ENCODE results near the gene TOR1AIP2.

The TOR1AIP2 gene

DNA sequence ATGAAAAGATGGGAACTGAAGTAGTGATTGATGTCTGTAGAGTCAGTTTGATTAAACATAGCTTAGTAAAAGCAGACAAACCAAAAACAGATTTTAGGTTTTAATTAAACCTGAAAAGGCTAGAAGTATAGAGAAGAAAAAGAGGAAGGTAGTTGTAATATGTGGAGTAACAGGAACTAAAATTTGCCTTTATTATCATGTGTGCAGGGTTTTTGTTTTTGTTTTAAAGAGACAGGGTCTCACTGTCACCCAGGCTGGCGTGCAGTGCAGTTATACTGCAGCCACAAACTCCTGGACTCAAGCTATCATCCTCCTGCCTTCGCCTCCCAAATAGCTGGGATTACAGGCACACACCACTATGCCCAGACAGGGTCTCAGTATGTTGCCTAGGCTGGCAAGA, 10.5 kb upstream of the TOR1AIP2 start:
- no peak overlapping the region for H3K4me3 ChIP-seq
- H3K27ac ChIP-seq, result no peak overlapping the region
- no peak for DNase-seq (ENCODE audit: low spot score)
- TF ChIP-seq, protein P1, sequence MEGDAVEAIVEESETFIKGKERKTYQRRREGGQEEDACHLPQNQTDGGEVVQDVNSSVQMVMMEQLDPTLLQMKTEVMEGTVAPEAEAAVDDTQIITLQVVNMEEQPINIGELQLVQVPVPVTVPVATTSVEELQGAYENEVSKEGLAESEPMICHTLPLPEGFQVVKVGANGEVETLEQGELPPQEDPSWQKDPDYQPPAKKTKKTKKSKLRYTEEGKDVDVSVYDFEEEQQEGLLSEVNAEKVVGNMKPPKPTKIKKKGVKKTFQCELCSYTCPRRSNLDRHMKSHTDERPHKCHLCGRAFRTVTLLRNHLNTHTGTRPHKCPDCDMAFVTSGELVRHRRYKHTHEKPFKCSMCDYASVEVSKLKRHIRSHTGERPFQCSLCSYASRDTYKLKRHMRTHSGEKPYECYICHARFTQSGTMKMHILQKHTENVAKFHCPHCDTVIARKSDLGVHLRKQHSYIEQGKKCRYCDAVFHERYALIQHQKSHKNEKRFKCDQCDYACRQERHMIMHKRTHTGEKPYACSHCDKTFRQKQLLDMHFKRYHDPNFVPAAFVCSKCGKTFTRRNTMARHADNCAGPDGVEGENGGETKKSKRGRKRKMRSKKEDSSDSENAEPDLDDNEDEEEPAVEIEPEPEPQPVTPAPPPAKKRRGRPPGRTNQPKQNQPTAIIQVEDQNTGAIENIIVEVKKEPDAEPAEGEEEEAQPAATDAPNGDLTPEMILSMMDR (IDR thresholded peaks at IDR 0.05), result no peak

DNA sequence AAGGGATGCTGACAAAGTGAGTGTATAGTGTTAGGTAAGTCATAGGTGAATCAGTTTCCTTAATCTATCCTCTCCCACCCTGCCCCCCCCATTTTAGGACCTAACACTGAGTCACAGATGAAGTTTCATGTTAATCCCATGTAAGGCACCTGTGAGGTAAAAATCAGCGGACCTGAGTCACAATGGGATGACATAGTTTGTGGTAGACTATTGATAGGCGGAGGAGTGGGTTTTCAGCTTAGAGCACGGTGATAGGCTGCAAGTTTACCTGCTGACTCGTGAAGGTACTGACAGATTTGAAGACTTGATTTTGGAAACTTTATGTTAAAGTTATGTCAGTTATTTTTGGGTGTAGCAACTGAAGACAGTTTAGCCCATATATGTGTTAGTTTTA, 6.1 kb upstream of the TOR1AIP2 start:
- Histone ChIP-seq H3K27ac (peak overlapping the region; percentile 99), H3K4me3 (peak overlapping the region; percentile 86)
- TF ChIP-seq, protein P1 (IDR thresholded peaks at IDR 0.05), result no peak
- DNase-seq (ENCODE audit: low spot score), result no peak

DNA sequence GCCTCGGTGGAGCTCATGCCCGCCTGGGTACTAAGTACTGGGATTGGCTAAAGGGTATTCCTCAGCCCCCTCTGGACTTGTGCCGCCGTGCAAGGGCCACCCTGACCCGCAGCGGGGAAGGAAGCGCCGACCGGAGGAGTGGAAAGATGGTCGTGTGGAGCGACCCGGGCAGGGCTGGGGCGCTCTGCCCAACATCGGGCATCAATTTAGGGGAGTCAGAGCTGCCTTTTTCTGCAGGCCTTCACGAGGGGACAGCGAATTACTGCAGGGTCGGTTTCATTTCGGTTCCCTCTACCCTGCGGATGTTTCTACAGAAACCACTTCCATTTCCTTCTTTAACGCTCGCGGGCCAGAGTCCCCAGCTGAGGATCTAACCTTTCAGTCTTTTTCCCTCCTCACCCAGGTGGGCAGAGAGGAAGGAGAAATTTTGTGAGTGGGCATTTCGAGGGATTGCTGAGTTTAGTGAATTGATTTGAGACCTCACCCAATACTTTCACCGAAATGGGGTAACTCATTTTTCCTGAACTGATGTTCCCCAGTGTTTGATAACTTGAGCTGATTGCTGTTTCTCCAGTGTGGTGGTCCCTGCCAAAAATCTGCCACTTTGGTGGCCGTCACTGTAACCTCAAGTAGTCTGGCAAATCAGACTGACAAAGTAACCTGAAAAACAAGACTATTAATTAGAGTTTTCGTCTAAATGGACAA, 5.6 kb upstream of the TOR1AIP2 start:
- peak overlapping the region; percentile 86 for H3K4me3 ChIP-seq
- TF ChIP-seq, protein P1 (IDR thresholded peaks at IDR 0.05), result no peak
- peak overlapping the region; percentile 99 for H3K27ac ChIP-seq
- DNase-seq (ENCODE audit: low spot score), result no peak

DNA sequence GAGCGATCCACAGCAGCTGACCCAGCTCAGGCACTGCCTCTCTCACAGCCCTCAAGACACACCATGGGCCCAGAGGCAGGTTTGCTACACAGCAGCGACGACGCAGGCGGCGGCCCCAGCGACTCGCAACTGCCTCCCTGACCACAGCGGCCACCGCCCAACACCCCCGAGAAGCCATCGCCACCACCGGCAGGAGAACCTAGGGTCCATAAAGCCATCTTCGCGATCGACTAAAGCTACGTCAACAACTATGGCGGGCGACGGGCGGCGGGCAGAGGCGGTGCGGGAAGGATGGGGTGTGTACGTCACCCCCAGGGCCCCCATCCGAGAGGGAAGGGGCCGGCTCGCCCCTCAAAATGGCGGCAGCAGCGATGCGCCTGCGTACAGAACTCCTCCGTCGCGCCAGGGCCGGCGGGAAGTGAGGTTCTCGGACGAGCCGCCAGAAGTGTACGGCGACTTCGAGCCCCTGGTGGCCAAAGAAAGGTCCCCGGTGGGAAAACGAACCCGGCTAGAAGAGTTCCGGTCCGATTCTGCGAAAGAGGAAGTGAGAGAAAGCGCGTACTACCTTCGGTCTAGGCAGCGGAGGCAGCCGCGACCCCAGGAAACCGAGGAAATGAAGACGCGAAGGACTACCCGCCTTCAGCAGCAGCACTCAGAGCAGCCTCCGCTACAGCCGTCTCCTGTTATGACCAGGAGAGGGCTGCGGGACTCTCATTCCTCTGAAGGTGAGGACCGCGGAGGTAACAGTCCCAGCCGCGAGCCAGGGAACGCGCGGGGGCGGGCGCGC, 4.8 kb upstream of the TOR1AIP2 start, which contains the start of gene TOR1AIP1:
Gene TOR1AIP1 (plus strand): TSS at position 33 of the 787 bp plus-strand sequence. CDS start 218 bp downstream, at position 251.
- H3K4me3 ChIP-seq, result peak within 1 kb of the TSS; percentile 86
- H3K27ac ChIP-seq, result peak within 1 kb of the TSS; percentile 99
- TF ChIP-seq, protein P1 (IDR thresholded peaks at IDR 0.05), result no peak
- peak; percentile 98 for DNase-seq (ENCODE audit: low spot score)

DNA sequence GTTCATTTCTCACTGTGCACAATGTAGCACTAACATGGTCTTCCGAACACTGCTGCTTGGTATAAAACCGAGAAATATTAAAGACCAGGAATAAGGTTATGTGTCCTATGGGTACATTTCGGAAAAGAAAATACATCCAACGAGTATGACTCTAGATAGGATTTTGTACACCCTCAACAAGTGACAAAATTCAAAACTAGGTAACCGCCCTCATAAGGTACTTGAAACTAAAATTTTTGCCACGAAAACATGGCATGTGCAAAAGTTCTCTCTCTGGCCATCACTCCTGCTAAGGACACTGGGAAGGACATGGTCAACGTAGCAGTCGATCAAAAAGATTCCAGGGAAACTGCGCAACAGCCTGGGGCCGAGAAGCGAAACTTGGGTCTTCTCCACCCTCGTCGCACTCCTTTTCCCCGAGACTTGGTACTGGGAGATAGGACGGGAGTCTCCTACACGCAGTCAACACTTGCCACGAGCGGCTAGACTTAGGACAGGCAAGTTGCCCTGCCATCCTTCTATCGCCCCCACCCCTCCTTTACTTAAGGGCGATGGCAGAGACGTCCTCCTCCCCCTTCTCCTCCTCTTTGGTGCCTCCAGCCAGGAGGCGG, 4.1 kb upstream of the TOR1AIP2 start:
- DNase-seq (ENCODE audit: low spot score), result no peak
- Histone ChIP-seq H3K27ac (peak overlapping the region; percentile 99), H3K4me3 (peak overlapping the region; percentile 86)
- TF ChIP-seq, protein P1 (IDR thresholded peaks at IDR 0.05), result no peak

DNA sequence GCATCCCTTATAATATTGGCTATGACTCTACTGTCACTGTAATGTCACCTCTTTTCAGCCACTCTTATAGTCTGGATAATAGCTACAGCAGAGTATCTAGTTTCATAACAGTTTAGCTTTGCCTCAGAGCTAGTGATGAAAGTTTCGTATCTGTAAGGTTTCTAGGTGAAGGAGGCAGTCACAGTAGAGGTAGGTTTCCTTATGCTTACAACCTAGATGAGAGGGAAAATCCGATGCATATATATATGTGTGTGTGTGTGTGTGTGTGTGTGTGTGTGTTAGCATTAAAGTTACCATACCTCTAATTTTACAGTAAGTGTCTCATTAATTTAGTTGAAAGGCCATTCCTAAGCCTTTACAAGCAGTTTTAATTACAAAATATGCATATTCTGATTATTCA, 2.2 kb upstream of the TOR1AIP2 start:
- DNase-seq (ENCODE audit: low spot score), result no peak
- H3K4me3 ChIP-seq, result no peak overlapping the region
- TF ChIP-seq, protein P1 (IDR thresholded peaks at IDR 0.05), result no peak
- no peak overlapping the region for H3K27ac ChIP-seq
